Endothelial cell of umbilical vein (primary cell): ENCODE results near the gene ZNF580. TPM values are rescaled to one million over a fixed set of nuclear protein-coding genes. Genes with fewer than 3 reads are reported as not detected.

Experiments used
- BruUV-seq: library from RNA; stranded (reverse); fragments of 400-500 nt; replicated peaks from 2 replicates; lab custom pipeline; 2021; lab: Mats Ljungman, UMichigan
- CTCF ChIA-PET: fragments of 300-600, 350-600 bp; sonication (Branson Sonifier 250); formaldehyde crosslinking; loops from one replicate; lab custom pipeline; 2021; ENCODE audit warnings: antibody characterized with exemption, inconsistent platforms; lab: Charles Lee
- POLR2A ChIA-PET: fragments of 300-600, 350-600 bp; sonication (Branson Sonifier 250); formaldehyde crosslinking; loops from one replicate; lab custom pipeline; 2021; ENCODE audit warnings: antibody characterized with exemption, inconsistent platforms; lab: Charles Lee
- DNase-seq: peaks from one replicate; pipeline ENCODE4 v3.0.0-alpha.2; 2011; ENCODE audit warnings: low read depth, low spot score
- FAIRE-seq: peaks from 2 replicates; lab custom pipeline; 2011; peaks lifted over from hg19 to GRCh38; lab: Jason Lieb, UNC
- H2AFZ ChIP-seq: 2 replicates; pipeline ENCODE4 v1.6.0; 2012; ENCODE audit warnings: low read depth, low read length, control low read depth, inconsistent platforms
- H3K27ac ChIP-seq: 2 replicates; pipeline ENCODE4 v1.5.1; 2011; ENCODE audit warnings: low read depth, mild to moderate bottlenecking, control low read depth, low read length, moderate library complexity; ENCODE audit not compliant: insufficient read depth
- H3K27me3 ChIP-seq, 2 experiments: 2 replicates each; pipeline versions ENCODE4 v1.6.0 to v1.6.1; 2011; ENCODE audit warnings: low read length in 2 of 2, mixed read lengths in 1 of 2; ENCODE audit not compliant: control insufficient read depth in 2 of 2, insufficient read depth in 2 of 2
- H3K36me3 ChIP-seq, 2 experiments: 2 replicates in 1 of 2; 3 replicates in 1 of 2; pipeline ENCODE4 v1.5.1; 2011; ENCODE audit warnings: low read length in 2 of 2, mild to moderate bottlenecking in 1 of 2, moderate library complexity in 1 of 2; ENCODE audit not compliant: control insufficient read depth in 2 of 2, insufficient read depth in 2 of 2; ENCODE audit errors: extremely low read depth in 1 of 2
- H3K4me1 ChIP-seq: 3 replicates; pipeline ENCODE4 v1.5.1; 2011; ENCODE audit warnings: mild to moderate bottlenecking, low read length; ENCODE audit not compliant: control insufficient read depth, insufficient read depth; ENCODE audit errors: extremely low read depth
- H3K4me2 ChIP-seq: 2 replicates; pipeline ENCODE4 v1.6.1; 2011; ENCODE audit warnings: low read length, control low read depth, mixed read lengths; ENCODE audit not compliant: insufficient read depth
- H3K4me3 ChIP-seq, 3 experiments: fragments of 200-600 bp in 1 of 3; sonication (generic), shearing (Covaris generic) in 1 of 3; replicated peaks in 1 of 3; 2 replicates each; pipeline ENCODE4 v1.5.1; 2011 to 2016; ENCODE audit warnings: control low read depth in 3 of 3, low read length in 3 of 3, mild to moderate bottlenecking in 2 of 3, inconsistent platforms in 1 of 3, low read depth in 1 of 3, moderate library complexity in 1 of 3; ENCODE audit not compliant: insufficient read depth in 1 of 3
- H3K79me2 ChIP-seq: 2 replicates; pipeline ENCODE4 v1.6.0; 2012; ENCODE audit warnings: low read length, inconsistent platforms; ENCODE audit not compliant: control insufficient read depth, insufficient read depth
- H3K9ac ChIP-seq: replicated peaks from 2 replicates; pipeline ENCODE3; 2011; ENCODE audit warnings: low read length, control low read depth; ENCODE audit not compliant: insufficient read depth; ENCODE audit errors: extremely low read depth
- H3K9me1 ChIP-seq: replicated peaks from 3 replicates; pipeline ENCODE4 v1.6.0; 2011; ENCODE audit warnings: mild to moderate bottlenecking, low read length; ENCODE audit not compliant: control insufficient read depth, insufficient read depth; ENCODE audit errors: extremely low read depth
- H3K9me3 ChIP-seq: replicated peaks from 2 replicates; pipeline ENCODE4 v1.5.1; 2012; ENCODE audit warnings: low read length, inconsistent platforms; ENCODE audit not compliant: control insufficient read depth, insufficient read depth
- H4K20me1 ChIP-seq: replicated peaks from 2 replicates; pipeline ENCODE3; 2011; ENCODE audit warnings: mild to moderate bottlenecking, low read length; ENCODE audit not compliant: control insufficient read depth, insufficient read depth; ENCODE audit errors: extremely low read depth
- CTCF ChIP-seq, 2 donors: IDR thresholded peaks; 1 replicate in 1 of 2; 2 replicates in 1 of 2; pipeline ENCODE4 v1.5.1; 2011; ENCODE audit warnings: low read length in 2 of 2, mild to moderate bottlenecking in 2 of 2, moderate library complexity in 2 of 2, control low read depth in 1 of 2, inconsistent platforms in 1 of 2, low read depth in 1 of 2; ENCODE audit not compliant: insufficient read depth in 1 of 2; ENCODE audit errors: extremely low read depth in 1 of 2
- EZH2 ChIP-seq: IDR thresholded peaks from 2 replicates; pipeline ENCODE4 v1.6.1; 2012; ENCODE audit warnings: borderline replicate concordance, low read depth, mild to moderate bottlenecking, moderate library complexity, low read length, inconsistent platforms; ENCODE audit not compliant: severe bottlenecking
- MYC ChIP-seq: IDR thresholded peaks from one replicate; pipeline ENCODE4 v1.6.1; 2011; ENCODE audit warnings: mild to moderate bottlenecking, low read depth, low read length
- POLR2A ChIP-seq: IDR thresholded peaks from 2 replicates; pipeline ENCODE4 v1.6.1; 2012; ENCODE audit warnings: low read depth, mild to moderate bottlenecking, control low read depth, low read length
- dilution Hi-C: fragments of 300-500 bp; cut with MboI; formaldehyde crosslinking; loops from one replicate; pipeline ENCODE4 v1.15.0; 2019; ENCODE audit warnings: low sequenced_read_pairs; ENCODE audit not compliant: extremely low pct_ligation_motif_present
- intact Hi-C: fragments of 100-400 bp; cut with micrococcal nuclease; formaldehyde crosslinking; loops from one replicate; pipeline ENCODE4 v1.10.0; 2022
- polyA plus RNA-seq, 4 experiments: library from polyadenylated mRNA; depleted of rRNA in 3 of 4; stranded (reverse) in 3 of 4; unstranded in 1 of 4; fragments of >200 nt; gene quantifications; 2 replicates each; pipeline versions ENCODE4 v1.2.1 to v1.2.3, GENCODE V29; 2011 to 2012; ENCODE audit warnings: missing spikeins in 1 of 4
- total RNA-seq: library from RNA; stranded (reverse); gene quantifications from 2 replicates; pipeline ENCODE4 v1.2.3, GENCODE V29; 2021

The ZNF580 gene
- total and polyA plus RNA-seq, 2 donors (not counting 3 experiments of a cell fraction or from before 2014, with no cell fraction given), result 13.7 to 41.1 TPM

- no peaks in the 10 kb centered on the region for H3K9me3 ChIP-seq
- H3K4me3 ChIP-seq, result peak overlapping the region; percentile 71 to 82 (median 77)
- no peaks in the 10 kb centered on the region for H3K27me3 ChIP-seq
- BruUV-seq, result no TSS peak
- FAIRE-seq, result no peak
- ChIA-PET CTCF (interaction anchor here (0.7 to 1.7 kb wide), 2 partner anchors 16 to 23 kb away, joined by 4 to 6 read pairs; no protein-coding TSS in a partner anchor), POLR2A (no interaction called here)
- H3K4me1 ChIP-seq, result peaks cover 17% of the 10 kb centered on the region
- peak overlapping the region; percentile 61 for H3K9ac ChIP-seq
- no peaks in the 10 kb centered on the region for H4K20me1 ChIP-seq
- dilution Hi-C loops (no loop called here), intact Hi-C loops (no loop called here)
- H3K36me3 ChIP-seq, result peaks cover 3 to 12% of the 10 kb centered on the region in 2 experiments
- H3K4me2 ChIP-seq, result peak overlapping the region; percentile 60
- peaks cover 18% of the 10 kb centered on the region for H3K79me2 ChIP-seq
- TF ChIP-seq POLR2A (no peak), MYC (no peak), CTCF (IDR thresholded peaks at IDR 0.05; ENCODE audit: extremely low read depth in 1 of 2, insufficient read depth in 1 of 2, low read depth in 1 of 2, low read length in 2 of 2) (no peak), EZH2 (no peak)
- no peak overlapping the region for H3K27ac ChIP-seq
- DNase-seq, result no peak
- no peaks in the 10 kb centered on the region for H3K9me1 ChIP-seq
- peak overlapping the region; percentile 97 for H2AFZ ChIP-seq
These were observed 7.9 kb downstream of the ZNF580 start for GRCh38 chr19:55648585-55649267.
